A673 (cell line): ENCODE data around the gene NEDD4L. TPM values are rescaled to one million over a fixed set of nuclear protein-coding genes. Genes with fewer than 3 reads are reported as not detected.

Experiments used
- BruUV-seq: library from RNA; stranded (reverse); fragments of 400-500 nt; replicated peaks from 2 replicates; lab custom pipeline; 2021; lab: Mats Ljungman, UMichigan
- CTCF ChIA-PET: fragments of 300-600 bp; sonication (Branson Sonifier 250); formaldehyde crosslinking; loops from one replicate; lab custom pipeline; 2022; ENCODE audit warnings: antibody characterized with exemption; lab: Charles Lee
- POLR2A ChIA-PET: fragments of 300-600 bp; sonication (Branson Sonifier 250); formaldehyde crosslinking; loops from one replicate; lab custom pipeline; 2022; ENCODE audit warnings: antibody characterized with exemption; ENCODE audit not compliant: low non-redundant PET; lab: Charles Lee
- DNase-seq: peaks from one replicate; pipeline ENCODE4 v3.0.0-alpha.2; 2015; ENCODE audit warnings: low spot score
- H3K27ac ChIP-seq: fragments of 200-600 bp; sonication (generic); 2 replicates; pipeline ENCODE4 v1.5.1; 2016; ENCODE audit warnings: mixed run types, low read depth, mild to moderate bottlenecking, mixed read lengths, antibody characterized with exemption, low read length; ENCODE audit not compliant: poor library complexity, severe bottlenecking
- H3K27me3 ChIP-seq: fragments of 200-600 bp; sonication (generic); replicated peaks from 2 replicates; pipeline ENCODE4 v1.6.1; 2017; ENCODE audit warnings: mixed run types, low read depth, mild to moderate bottlenecking, mixed read lengths, antibody characterized with exemption, low read length; ENCODE audit not compliant: insufficient read depth, poor library complexity
- H3K36me3 ChIP-seq: fragments of 200-600 bp; sonication (generic); 2 replicates; pipeline ENCODE4 v1.6.1; 2016; ENCODE audit warnings: mixed run types, mild to moderate bottlenecking, mixed read lengths, antibody characterized with exemption, low read length; ENCODE audit not compliant: insufficient read depth, poor library complexity, severe bottlenecking
- H3K4me1 ChIP-seq: fragments of 200-600 bp; sonication (generic); 2 replicates; pipeline ENCODE4 v1.6.1; 2017; ENCODE audit warnings: mixed run types, mild to moderate bottlenecking, mixed read lengths, antibody characterized with exemption, low read length; ENCODE audit not compliant: insufficient read depth, poor library complexity, severe bottlenecking
- H3K4me3 ChIP-seq: fragments of 200-600 bp; sonication (generic); 2 replicates; pipeline ENCODE4 v1.5.1; 2016; ENCODE audit warnings: low read depth, mixed run types, mild to moderate bottlenecking, mixed read lengths, low read length; ENCODE audit not compliant: poor library complexity, severe bottlenecking
- H3K9me3 ChIP-seq: fragments of 200-600 bp; sonication (generic); 2 replicates; pipeline ENCODE4 v1.6.1; 2016; ENCODE audit warnings: mixed run types, low read depth, mild to moderate bottlenecking, mixed read lengths, antibody characterized with exemption, low read length; ENCODE audit not compliant: poor library complexity, severe bottlenecking
- EZH2 ChIP-seq: fragments of 200-600 bp; sonication (generic); IDR thresholded peaks from 2 replicates; pipeline ENCODE4 v1.6.1; 2017; ENCODE audit warnings: borderline replicate concordance, low read depth, mild to moderate bottlenecking, mixed read lengths, antibody characterized with exemption, low read length; ENCODE audit not compliant: poor library complexity, severe bottlenecking
- intact Hi-C: fragments of 100-400 bp; cut with micrococcal nuclease; formaldehyde crosslinking; loops from one replicate; pipeline ENCODE4 v1.10.0; 2022; ENCODE audit not compliant: unreplicated experiment
- total RNA-seq: library from RNA; stranded (reverse); gene quantifications from 2 replicates; pipeline ENCODE4 v1.2.3, GENCODE V29; 2021
- TF ChIP-seq, protein P1 (sequence below): fragments of 300-800, 200-600 bp; sonication (generic); conservative IDR thresholded peaks from 2 replicates; pipeline ENCODE4 v1.5.1; 2017; ENCODE audit warnings: low read depth, mild to moderate bottlenecking, antibody characterized with exemption, low read length, moderate library complexity, mixed read lengths

Gene NEDD4L
- total RNA-seq, 1 experiment from 2014 or later = 15.3 TPM

DNA sequence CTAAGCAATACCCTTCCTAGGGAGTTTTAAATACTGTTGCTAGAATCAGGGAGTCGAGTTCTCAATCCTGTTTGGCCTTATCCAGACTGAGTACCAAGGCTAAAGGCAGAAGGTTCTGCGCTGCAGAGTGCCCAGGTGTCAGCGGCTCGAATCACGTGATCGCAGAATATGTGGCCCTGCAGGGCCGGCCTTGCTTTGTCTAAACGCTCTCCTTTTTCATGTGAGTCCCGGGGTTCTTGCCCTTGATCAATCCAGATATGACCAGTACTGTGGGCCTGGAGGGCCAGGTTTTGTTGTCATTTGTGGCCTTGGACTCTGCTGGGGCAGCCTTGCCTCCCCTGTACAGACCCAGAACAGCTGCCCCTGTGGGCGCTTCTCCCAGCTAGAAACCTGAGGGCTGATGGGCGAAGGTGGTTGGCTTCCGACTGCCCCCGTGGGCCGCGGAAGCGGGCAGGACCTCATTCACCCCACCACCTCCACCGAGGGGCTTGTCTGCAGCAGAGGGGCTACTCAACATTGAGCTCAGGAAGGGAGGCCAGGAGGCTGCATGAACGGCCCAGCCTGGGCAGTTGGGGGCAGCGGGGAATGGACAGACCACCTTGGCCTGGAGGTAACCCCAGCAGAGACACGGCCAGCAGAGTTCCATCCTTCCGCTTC, 359.9 kb downstream of the NEDD4L start:
- intact Hi-C loops = no loop called here
- Histone ChIP-seq H3K4me1 (peaks cover 9% of the 10 kb centered on the region), H3K27ac (no peak overlapping the region), H3K4me3 (no peak overlapping the region), H3K36me3 (no peaks in the 10 kb centered on the region), H3K9me3 (no peaks in the 10 kb centered on the region), H3K27me3 (peaks cover 2% of the 10 kb centered on the region)
- ChIA-PET CTCF (no interaction called here), POLR2A (no interaction called here)
- no peak for TF ChIP-seq EZH2
- TF ChIP-seq, protein P1, sequence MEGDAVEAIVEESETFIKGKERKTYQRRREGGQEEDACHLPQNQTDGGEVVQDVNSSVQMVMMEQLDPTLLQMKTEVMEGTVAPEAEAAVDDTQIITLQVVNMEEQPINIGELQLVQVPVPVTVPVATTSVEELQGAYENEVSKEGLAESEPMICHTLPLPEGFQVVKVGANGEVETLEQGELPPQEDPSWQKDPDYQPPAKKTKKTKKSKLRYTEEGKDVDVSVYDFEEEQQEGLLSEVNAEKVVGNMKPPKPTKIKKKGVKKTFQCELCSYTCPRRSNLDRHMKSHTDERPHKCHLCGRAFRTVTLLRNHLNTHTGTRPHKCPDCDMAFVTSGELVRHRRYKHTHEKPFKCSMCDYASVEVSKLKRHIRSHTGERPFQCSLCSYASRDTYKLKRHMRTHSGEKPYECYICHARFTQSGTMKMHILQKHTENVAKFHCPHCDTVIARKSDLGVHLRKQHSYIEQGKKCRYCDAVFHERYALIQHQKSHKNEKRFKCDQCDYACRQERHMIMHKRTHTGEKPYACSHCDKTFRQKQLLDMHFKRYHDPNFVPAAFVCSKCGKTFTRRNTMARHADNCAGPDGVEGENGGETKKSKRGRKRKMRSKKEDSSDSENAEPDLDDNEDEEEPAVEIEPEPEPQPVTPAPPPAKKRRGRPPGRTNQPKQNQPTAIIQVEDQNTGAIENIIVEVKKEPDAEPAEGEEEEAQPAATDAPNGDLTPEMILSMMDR = no peak
- BruUV-seq = no TSS peak
- DNase-seq = no peak

DNA sequence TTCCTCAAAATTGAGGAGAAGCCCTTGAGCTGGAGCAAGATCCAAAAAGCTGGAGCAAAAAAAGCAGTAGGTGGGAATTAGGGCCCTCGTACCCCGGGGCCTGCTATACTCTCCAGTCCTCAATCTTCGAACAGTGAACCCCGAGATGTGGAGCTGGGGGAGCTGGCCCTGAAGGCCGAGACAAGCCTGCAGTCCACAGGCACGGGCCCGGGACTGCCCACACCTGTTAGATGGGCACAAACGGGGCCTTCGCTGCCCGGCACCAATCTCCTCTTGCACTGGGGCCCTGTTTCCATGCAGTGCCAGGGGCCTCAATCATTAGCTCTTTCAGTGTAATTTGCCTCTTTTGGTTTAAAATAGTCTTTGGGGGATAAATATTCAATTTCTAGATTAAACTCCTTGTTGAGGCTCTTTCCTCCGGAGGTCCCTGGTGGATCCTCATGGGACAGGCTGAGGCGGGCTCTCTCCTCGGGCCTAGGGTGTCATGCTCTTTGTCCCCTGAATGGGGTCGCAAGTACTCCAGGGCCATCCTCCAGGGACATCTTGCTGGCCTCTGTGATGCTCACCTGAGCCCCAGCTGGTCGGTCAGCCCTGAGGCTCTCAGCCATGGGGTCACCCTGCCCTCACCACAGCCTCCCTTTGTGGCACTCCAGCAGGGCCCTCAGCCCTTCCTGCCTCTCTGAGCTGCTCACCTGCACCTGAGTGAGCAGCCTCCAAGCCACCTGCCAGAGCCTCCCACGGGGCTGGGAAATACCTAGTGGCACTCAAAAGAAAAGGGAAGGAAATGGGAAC, 361.3 kb downstream of the NEDD4L start:
- POLR2A ChIA-PET = no interaction called here
- H3K4me3 ChIP-seq = no peak overlapping the region
- H3K4me1 ChIP-seq = peaks cover 9% of the 10 kb centered on the region
- DNase-seq = no peak
- intact Hi-C loops = no loop called here
- H3K27me3 ChIP-seq = peaks cover 2% of the 10 kb centered on the region
- H3K27ac ChIP-seq = no peak overlapping the region
- no peak for TF ChIP-seq EZH2
- TF ChIP-seq, protein P1 = no peak
- BruUV-seq = no TSS peak
- no peaks in the 10 kb centered on the region for H3K9me3 ChIP-seq
- CTCF ChIA-PET = no interaction called here
- H3K36me3 ChIP-seq = no peaks in the 10 kb centered on the region

DNA sequence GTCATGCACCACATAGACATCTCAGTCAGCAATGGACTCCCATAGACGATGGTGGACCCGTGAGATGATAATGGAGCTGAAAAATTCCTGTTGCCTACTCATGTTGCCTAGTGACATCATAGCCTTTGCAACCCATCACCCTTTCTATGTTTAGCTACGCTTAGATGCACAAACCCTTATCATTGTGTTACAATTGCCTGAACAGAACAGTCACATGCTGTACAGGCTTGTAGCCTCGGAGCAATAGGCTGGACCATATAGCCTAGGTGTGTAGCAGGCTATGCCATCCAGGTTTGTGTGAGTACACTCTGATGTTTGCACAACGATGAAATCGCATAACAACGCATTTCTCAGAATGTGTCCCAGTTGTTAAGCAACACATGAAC, 363.2 kb downstream of the NEDD4L start:
- Histone ChIP-seq H3K36me3 (no peaks in the 10 kb centered on the region), H3K4me3 (no peak overlapping the region), H3K9me3 (no peaks in the 10 kb centered on the region), H3K27ac (no peak overlapping the region), H3K4me1 (no peaks in the 10 kb centered on the region), H3K27me3 (peaks cover 2% of the 10 kb centered on the region)
- no peak for TF ChIP-seq EZH2
- TF ChIP-seq, protein P1 = no peak
- ChIA-PET CTCF (interaction anchor here (0.6 kb wide), 1 partner anchor 791 kb away, joined by 9 read pairs; no protein-coding TSS in a partner anchor), POLR2A (no interaction called here)
- no TSS peak for BruUV-seq
- intact Hi-C loops = no loop called here
- no peak for DNase-seq
